Measurements from ENCODE around the gene NDEL1.

GRCh38 chr17:8410883-8411238 lies 24.8 kb upstream of the NDEL1 start:
- no peak for TF ChIP-seq ETV6 (IDR thresholded peaks at IDR 0.05; ENCODE audit: borderline replicate concordance in 1 of 2, low read depth in 2 of 2, low read length in 1 of 2)
- TF ChIP-seq ETV6 (CRISPR knock-in tag; IDR thresholded peaks at IDR 0.05; ENCODE audit: borderline replicate concordance), result no peak
- TF ChIP-seq EHMT2 (IDR thresholded peaks at IDR 0.05), result no peak
- TF ChIP-seq EP300 (IDR thresholded peaks at IDR 0.05; ENCODE audit: low read length), result no peak
- no peak for TF ChIP-seq POLR2A (conservative IDR thresholded peaks at IDR 0.05)
- no peak for TF ChIP-seq SMAD2 (IDR thresholded peaks at IDR 0.05; ENCODE audit: low read depth, low read length)
- TF ChIP-seq ATF6 (CRISPR knock-in tag; IDR thresholded peaks at IDR 0.05), result no peak
- TF ChIP-seq ZBTB11 (CRISPR knock-in tag; IDR thresholded peaks at IDR 0.05), result no peak
- no peak for TF ChIP-seq CTCF (IDR thresholded peaks at IDR 0.05 in 2 of 3, conservative IDR thresholded peaks at IDR 0.05 in 1 of 3; ENCODE audit: insufficient read depth in 2 of 3, low read depth in 1 of 3, low read length in 3 of 3)
- TF ChIP-seq PKNOX1 (IDR thresholded peaks at IDR 0.05), result no peak
- TF ChIP-seq CREB3 (tag; conservative IDR thresholded peaks at IDR 0.05; ENCODE audit: low read depth), result no peak
- no peak for TF ChIP-seq ZNF253 (CRISPR knock-in tag; conservative IDR thresholded peaks at IDR 0.05)

Measured in K562 (cell line).